Smooth muscle cell (in vitro differentiated cells): Measurements from ENCODE around the gene HNF1B. TPM values are rescaled to one million over a fixed set of nuclear protein-coding genes. Genes with fewer than 3 reads are reported as not detected.

Experiments used
- DNase-seq: peaks from one replicate; lab custom pipeline; 2025; ENCODE audit not compliant: unreplicated experiment; lab: John Stamatoyannopoulos, UW
- H2AFZ ChIP-seq: fragments of 200-600 bp; sonication (generic); 2 replicates; pipeline ENCODE4 v1.6.0; 2016; ENCODE audit warnings: antibody characterized with exemption, low read depth, mild to moderate bottlenecking
- H3F3A ChIP-seq: fragments of 200-600 bp; sonication (generic); 2 replicates; pipeline ENCODE4 v1.6.0; 2017; ENCODE audit warnings: antibody characterized with exemption, low read depth
- H3K27ac ChIP-seq: fragments of 200-600 bp; sonication (generic); 2 replicates; pipeline ENCODE4 v1.5.1; 2016; ENCODE audit warnings: low read depth, mild to moderate bottlenecking
- H3K27me3 ChIP-seq: fragments of 200-600 bp; sonication (generic); 2 replicates; pipeline ENCODE4 v1.6.1; 2016; ENCODE audit warnings: low read depth, mild to moderate bottlenecking
- H3K36me3 ChIP-seq: fragments of 200-600 bp; sonication (generic); 2 replicates; pipeline ENCODE4 v1.5.1; 2016; ENCODE audit warnings: low read depth
- H3K4me1 ChIP-seq: fragments of 200-600 bp; sonication (generic); 2 replicates; pipeline ENCODE4 v1.5.1; 2016; ENCODE audit warnings: low read depth
- H3K4me2 ChIP-seq: fragments of 200-600 bp; sonication (generic); 2 replicates; pipeline ENCODE4 v1.6.0; 2016; ENCODE audit warnings: mild to moderate bottlenecking
- H3K4me3 ChIP-seq: fragments of 200-600 bp; sonication (generic); 2 replicates; pipeline ENCODE4 v1.5.1; 2016; ENCODE audit warnings: mild to moderate bottlenecking
- H3K79me2 ChIP-seq: fragments of 200-600 bp; sonication (generic); 2 replicates; pipeline ENCODE4 v1.6.0; 2016; ENCODE audit warnings: low read depth, mild to moderate bottlenecking
- H3K9ac ChIP-seq: fragments of 200-600 bp; sonication (generic); 2 replicates; pipeline ENCODE4 v1.6.0; 2016; ENCODE audit warnings: low read depth
- H3K9me3 ChIP-seq: fragments of 200-600 bp; sonication (generic); replicated peaks from 2 replicates; pipeline ENCODE4 v1.5.1; 2016; ENCODE audit warnings: low read depth
- H4K20me1 ChIP-seq: fragments of 200-600 bp; sonication (generic); 2 replicates; pipeline ENCODE4 v1.6.0; 2016; ENCODE audit warnings: low read depth
- CTCF ChIP-seq: fragments of 200-600 bp; sonication (generic); IDR thresholded peaks from 2 replicates; pipeline ENCODE4 v1.5.1; 2017; ENCODE audit warnings: borderline replicate concordance, mild to moderate bottlenecking, antibody characterized with exemption; ENCODE audit not compliant: insufficient read depth, poor library complexity, severe bottlenecking
- WGBS: methylation state at CpG from one replicate; pipeline ENCODE4 v1.1.7; 2016; ENCODE audit warnings: low lambda C conversion rate; 5-methylcytosine and 5-hydroxymethylcytosine counted together
- polyA plus RNA-seq: library from polyadenylated mRNA; unstranded; fragments of >200 nt; fragmentation: Nextera tagmentation; extraction: Ambion mirVana; gene quantifications from 2 replicates; pipeline ENCODE4 v1.2.1, GENCODE V29; 2016
- total RNA-seq: library from RNA; depleted of rRNA; stranded (reverse); fragments of >200 nt; gene quantifications from 2 replicates; pipeline ENCODE4 v1.2.3, GENCODE V29; 2014

Gene HNF1B
- total and polyA plus RNA-seq, 2 experiments from 2014 or later = not detected

GRCh38 chr17:37741341-37742115 is 3.3 kb downstream of the HNF1B start:
- Histone ChIP-seq H3K79me2 (no peaks in the 10 kb centered on the region), H2AFZ (no peak overlapping the region), H3K36me3 (no peaks in the 10 kb centered on the region), H3K9me3 (no peaks in the 10 kb centered on the region), H3K9ac (no peak overlapping the region), H3K27me3 (peaks cover 92% of the 10 kb centered on the region), H4K20me1 (no peaks in the 10 kb centered on the region), H3K4me1 (peaks cover 35% of the 10 kb centered on the region), H3F3A (no peaks in the 10 kb centered on the region), H3K27ac (no peak overlapping the region), H3K4me3 (peak overlapping the region; percentile 51), H3K4me2 (peak overlapping the region; percentile 90)
- DNase-seq = no peak
- WGBS = 19% methylated on average over 17 of the region's 22 CpGs
- no peak for TF ChIP-seq CTCF

GRCh38 chr17:37740915-37741314 is 3.9 kb downstream of the HNF1B start:
- 42% methylated on average over 4 of the region's 4 CpGs for WGBS
- TF ChIP-seq CTCF = no peak
- Histone ChIP-seq H2AFZ (no peak overlapping the region), H3K4me1 (peaks cover 35% of the 10 kb centered on the region), H4K20me1 (no peaks in the 10 kb centered on the region), H3K36me3 (no peaks in the 10 kb centered on the region), H3K79me2 (no peaks in the 10 kb centered on the region), H3F3A (no peaks in the 10 kb centered on the region), H3K27ac (no peak overlapping the region), H3K9ac (no peak overlapping the region), H3K4me2 (no peak overlapping the region), H3K4me3 (peak overlapping the region; percentile 51), H3K27me3 (peaks cover 87% of the 10 kb centered on the region), H3K9me3 (no peaks in the 10 kb centered on the region)
- DNase-seq = no peak

GRCh38 chr17:37737971-37738370 is 6.9 kb downstream of the HNF1B start:
- Histone ChIP-seq H3K9ac (no peak overlapping the region), H3F3A (no peaks in the 10 kb centered on the region), H3K4me3 (no peak overlapping the region), H3K27ac (no peak overlapping the region), H3K36me3 (no peaks in the 10 kb centered on the region), H3K79me2 (no peaks in the 10 kb centered on the region), H4K20me1 (no peaks in the 10 kb centered on the region), H3K4me1 (peaks cover 11% of the 10 kb centered on the region), H3K9me3 (no peaks in the 10 kb centered on the region), H3K4me2 (no peak overlapping the region), H2AFZ (no peak overlapping the region), H3K27me3 (peaks cover 76% of the 10 kb centered on the region)
- no peak for DNase-seq
- TF ChIP-seq CTCF = no peak
- WGBS = 45% methylated on average over 2 of the region's 2 CpGs

DNA sequence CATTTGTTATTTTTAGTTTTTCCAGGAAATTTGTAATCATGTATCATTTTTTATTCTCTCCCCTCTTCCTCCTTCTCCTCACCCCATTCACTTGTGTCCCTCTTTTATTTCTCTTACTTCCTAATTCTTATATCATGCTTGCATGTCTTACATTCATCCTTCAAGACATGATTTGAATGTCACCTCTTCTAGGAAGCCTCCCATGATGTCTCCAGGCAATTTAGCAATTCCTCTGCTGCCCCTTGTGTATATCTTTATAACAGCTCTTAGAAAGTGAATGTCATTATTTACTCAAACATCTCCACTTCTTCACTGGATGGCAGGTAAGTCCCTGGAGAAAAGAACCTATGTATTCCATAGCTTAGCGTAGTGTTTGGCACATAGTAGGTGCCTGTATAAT is 7.8 kb downstream of the HNF1B start:
- Histone ChIP-seq H2AFZ (no peak overlapping the region), H3K9me3 (no peaks in the 10 kb centered on the region), H3F3A (no peaks in the 10 kb centered on the region), H3K4me2 (no peak overlapping the region), H3K27ac (no peak overlapping the region), H3K4me1 (peaks cover 3% of the 10 kb centered on the region), H3K79me2 (no peaks in the 10 kb centered on the region), H3K9ac (no peak overlapping the region), H3K27me3 (peaks cover 67% of the 10 kb centered on the region), H3K36me3 (no peaks in the 10 kb centered on the region), H4K20me1 (no peaks in the 10 kb centered on the region), H3K4me3 (no peak overlapping the region)
- WGBS = 93% methylated on average over 1 of the region's 1 CpG
- DNase-seq = no peak
- peak; percentile 6 for TF ChIP-seq CTCF
